DOHH2 (cell line): ENCODE measurements around the gene SLC35F5.

Experiments
- EZH2phosphoT487 ChIP-seq: fragments of 200-600 bp; sonication (generic); IDR thresholded peaks from 2 replicates; pipeline ENCODE4 v1.6.1; 2017; ENCODE audit warnings: borderline replicate concordance, mild to moderate bottlenecking, antibody characterized with exemption, low read length, moderate library complexity, mixed read lengths
- TF ChIP-seq, protein P1 (sequence below): fragments of 200-600 bp; sonication (generic); IDR thresholded peaks from one replicate; pipeline ENCODE4 v1.5.1; 2014; ENCODE audit warnings: antibody characterized with exemption, mild to moderate bottlenecking, low read depth, low read length; ENCODE audit not compliant: poor library complexity, severe bottlenecking

DNA sequence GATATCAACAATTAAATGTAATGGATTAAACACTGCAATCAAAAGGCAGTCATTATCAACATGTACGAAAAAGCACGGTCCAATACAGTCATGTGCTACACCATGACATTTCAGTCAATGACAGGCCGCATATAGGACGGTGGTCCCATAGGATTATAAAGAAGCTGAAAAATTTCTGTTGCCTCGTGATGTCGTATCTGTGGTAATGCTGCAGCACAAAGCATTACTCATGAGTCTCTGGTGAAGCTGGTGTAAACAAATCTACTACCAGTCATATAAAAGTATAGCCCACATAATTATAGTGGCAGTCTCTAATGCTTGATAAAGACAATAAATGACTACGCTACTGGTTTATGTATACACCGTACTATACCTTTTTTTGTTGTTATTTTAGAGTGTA, 71.0 kb downstream of the SLC35F5 start:
- TF ChIP-seq, protein P1, sequence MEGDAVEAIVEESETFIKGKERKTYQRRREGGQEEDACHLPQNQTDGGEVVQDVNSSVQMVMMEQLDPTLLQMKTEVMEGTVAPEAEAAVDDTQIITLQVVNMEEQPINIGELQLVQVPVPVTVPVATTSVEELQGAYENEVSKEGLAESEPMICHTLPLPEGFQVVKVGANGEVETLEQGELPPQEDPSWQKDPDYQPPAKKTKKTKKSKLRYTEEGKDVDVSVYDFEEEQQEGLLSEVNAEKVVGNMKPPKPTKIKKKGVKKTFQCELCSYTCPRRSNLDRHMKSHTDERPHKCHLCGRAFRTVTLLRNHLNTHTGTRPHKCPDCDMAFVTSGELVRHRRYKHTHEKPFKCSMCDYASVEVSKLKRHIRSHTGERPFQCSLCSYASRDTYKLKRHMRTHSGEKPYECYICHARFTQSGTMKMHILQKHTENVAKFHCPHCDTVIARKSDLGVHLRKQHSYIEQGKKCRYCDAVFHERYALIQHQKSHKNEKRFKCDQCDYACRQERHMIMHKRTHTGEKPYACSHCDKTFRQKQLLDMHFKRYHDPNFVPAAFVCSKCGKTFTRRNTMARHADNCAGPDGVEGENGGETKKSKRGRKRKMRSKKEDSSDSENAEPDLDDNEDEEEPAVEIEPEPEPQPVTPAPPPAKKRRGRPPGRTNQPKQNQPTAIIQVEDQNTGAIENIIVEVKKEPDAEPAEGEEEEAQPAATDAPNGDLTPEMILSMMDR: no peak
- no peak for TF ChIP-seq EZH2phosphoT487
